AG20443 (cell line): ENCODE data around the gene GALNT18.
"Not testable (repeated sequence)": the region's sequence is repeated elsewhere in the genome, so short reads cannot be mapped to it uniquely, and the experiment has no call there.

ENCODE experiments used
- DNase-seq: peaks from one replicate; pipeline ENCODE4 v3.0.0; 2012; ENCODE audit warnings: low spot score, mixed read lengths

Gene GALNT18

DNA sequence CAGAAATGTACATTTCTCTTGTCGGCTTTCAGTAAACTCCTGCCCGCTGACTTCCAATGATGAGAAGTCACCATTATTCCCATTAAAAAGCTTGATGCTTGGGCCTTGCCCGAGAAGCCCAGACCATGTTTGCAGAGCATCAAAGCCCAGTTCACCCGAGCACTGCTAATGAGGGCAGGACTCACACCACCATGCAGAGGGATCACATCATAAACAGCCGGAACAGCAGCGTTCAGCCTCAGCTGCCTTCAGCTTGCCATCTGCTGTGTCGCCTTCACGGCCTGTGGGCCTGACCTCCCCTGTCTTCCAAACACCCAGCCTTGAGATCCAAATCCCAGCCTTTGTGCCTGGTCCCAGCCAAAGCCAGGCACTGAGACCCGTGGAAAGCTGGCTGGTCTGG lies 163.3 kb downstream of the GALNT18 start:
- DNase-seq = no peak

DNA sequence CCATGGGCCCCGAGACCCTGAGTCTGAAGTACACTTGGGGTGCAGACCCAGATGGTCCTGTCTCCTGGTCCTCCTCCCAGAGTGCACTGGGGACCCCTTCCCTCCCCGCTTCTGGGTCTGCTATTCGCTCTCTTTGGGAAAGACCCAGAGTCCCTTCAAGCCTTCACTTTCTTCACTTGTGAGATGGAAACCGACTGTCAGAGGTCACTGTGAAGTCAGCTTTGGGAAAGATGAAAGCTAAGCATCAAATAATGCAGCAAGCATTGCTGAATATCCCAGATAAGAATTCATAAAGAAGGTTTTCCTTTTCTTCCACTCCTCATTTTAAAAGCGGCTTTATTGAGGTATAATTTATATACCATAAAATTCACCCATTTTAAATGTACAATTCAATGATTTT lies 163.8 kb downstream of the GALNT18 start:
- DNase-seq = no peak

DNA sequence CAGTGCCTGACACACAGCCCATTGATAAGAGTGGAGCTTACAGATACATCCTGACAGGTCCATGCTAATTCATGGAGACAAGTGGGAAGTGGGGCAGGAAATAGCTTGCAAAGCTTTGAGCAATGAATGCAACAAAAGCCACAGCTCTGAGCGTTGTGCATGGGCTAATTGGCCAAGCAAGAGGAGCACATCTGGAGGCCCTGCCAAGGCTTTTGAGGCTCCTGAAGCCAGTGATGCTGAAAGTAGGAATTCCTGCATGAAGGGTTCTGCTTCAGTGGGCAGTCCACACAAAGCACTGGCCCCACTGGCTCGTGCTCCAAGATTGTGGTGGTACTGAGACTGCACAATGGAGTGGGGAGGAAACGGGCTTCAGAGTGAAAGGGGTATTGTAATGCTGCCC lies 164.9 kb downstream of the GALNT18 start:
- DNase-seq = no peak

DNA sequence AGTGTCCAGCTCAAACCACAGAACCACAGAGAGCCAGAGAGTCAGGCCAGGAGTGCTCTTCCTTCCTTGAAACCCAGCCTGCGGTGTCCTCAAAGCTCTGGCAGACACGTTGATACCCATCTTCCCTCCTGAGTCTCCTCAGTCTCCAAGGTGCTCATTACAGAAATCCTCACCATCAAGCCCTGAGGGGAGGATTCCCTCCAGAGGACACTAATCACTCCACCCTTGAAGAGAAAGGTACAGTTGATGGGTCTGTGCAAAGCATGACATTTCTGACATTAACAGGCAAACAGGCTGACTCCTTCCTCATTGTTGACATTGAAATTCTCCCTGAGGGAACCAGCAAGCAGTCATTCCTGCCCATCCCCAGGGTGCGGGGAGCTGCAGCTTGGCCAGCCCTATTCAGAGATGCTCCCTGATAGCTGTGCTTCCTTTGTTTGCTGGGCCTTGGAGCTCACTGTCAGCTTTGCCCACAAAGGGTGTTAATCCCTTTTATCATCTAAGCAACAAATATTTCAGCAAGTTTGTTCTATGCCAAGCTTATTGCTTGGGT lies 167.1 kb downstream of the GALNT18 start:
- DNase-seq = no peak

DNA sequence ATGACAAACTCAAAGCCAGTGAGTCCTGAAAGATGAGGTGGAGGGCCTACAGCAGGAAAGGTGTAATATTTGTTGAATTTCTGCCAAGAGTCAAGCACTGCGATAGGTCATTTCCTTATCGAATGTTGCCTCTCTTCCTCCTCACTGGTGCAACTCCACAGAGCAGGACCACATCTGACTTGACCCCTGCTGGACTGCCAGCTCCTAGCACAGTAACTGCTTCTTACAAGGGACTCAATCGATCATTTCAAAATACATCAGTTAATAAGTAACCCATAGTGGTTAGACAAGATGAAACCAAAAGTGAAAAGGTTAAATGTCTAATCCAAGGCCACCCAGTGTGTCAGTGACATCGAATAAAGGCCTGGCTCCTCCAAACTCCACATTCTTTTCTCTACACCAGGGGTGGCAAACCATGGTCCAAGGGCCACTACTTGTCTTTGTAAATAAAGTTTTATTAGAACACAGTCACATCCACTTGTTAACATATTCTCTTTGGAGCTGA lies 170.3 kb downstream of the GALNT18 start:
- no peak for DNase-seq

DNA sequence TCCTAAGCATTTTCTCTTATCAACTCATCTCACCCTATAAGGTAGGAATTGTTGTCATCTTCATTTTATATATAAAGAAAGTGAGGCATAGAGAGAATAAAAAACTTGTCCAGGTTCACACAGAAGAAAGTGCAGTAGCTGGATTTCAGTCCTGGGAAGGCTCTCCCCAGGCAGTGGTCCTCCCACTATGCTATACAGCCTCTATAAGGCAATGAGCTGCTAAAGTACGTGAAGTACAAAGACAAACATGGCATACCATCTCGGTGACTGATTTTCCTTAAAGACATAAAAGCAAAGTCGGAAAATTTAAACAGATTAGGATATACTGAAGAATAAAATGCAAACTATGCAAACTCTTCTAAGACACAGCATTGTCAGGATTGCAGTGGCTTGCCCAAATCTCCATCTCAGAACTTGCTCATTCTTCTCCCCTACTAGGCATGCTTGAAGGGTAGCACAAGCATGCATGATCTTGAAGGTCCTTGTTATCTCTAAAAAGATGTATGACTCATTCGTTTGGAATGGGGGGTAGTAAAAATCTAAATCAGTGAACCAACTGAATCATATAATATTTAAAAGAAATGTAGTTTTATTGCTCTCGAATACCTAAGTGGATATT lies 171.0 kb downstream of the GALNT18 start:
- DNase-seq = no peak

DNA sequence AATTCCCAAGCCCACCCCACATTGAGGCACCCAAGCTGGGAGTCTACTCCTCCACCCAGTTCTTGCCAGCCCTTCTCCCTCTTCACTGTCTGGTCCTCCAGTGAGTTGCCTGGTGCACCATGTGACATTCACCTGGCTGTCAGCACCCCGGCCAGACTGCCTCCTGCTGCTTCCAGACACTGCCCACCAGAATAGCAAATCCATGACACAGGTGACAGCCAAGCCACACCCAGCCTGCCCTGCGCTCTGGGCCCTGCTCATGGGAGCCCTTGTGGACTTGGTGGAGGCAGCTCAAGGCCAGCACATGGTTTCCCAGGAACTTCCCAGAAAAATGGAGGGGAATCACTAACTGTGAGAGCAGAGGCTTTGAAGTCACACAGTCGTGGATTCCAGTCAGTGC lies 172.5 kb downstream of the GALNT18 start:
- no peak for DNase-seq

DNA sequence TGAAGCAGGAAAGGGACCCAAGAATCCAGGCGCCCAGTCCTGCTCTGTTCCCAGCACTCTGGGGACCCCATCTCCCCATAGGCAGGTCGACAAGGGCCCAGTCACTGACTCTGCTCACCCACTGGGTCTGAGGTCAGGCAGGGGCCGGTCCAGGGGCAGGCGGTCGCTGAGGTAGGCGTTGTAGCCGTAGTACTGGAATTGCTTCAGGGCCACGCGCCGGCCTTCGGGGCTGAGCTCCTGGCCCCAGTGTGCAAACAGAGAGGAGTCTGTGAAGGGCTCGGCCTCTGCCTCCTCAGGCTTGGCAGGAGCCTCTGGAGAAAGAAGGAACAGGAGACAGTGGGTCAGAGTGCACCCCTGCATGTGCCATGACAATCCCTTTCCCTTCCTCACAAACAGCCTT lies 173.2 kb downstream of the GALNT18 start:
- DNase-seq = no peak

DNA sequence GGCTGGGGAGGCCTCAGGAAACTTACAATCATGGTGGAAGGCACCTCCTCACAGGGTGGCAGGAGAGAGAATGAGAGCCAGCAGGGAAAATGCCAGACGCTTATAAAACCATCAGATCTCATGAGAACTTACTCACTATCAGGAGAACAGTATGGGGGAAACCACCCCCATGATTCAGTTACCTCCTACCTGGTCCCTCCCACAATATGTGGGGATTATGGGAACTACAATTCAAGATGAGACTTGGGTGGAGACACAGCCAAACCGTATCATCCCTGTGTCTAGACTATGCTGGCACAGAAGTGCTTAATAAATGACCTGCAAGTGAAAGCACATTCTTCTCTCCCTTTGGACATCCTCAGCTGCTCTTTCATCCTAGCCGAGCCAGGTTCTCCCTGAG lies 174.2 kb downstream of the GALNT18 start:
- not testable (repeated sequence) for DNase-seq

DNA sequence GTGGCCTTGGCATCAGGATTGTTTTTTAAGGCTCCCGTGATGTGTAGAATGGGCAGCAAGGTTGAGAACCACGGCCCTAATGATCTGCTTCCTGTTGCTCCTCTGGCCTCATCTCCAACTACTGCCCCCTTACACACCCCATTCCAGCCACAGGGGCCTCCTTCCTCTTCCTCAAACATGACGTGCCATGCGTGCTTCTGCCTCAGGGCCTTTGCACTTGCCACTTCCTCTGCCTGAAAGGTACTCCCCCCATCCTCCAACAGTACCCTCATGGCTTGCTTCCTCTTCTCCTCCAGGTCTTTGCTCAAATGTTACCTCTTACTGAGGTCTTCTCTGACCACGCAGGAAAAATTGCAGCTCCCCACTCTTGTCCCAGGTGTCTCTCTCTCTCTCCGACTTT lies 174.8 kb downstream of the GALNT18 start:
- no peak for DNase-seq

DNA sequence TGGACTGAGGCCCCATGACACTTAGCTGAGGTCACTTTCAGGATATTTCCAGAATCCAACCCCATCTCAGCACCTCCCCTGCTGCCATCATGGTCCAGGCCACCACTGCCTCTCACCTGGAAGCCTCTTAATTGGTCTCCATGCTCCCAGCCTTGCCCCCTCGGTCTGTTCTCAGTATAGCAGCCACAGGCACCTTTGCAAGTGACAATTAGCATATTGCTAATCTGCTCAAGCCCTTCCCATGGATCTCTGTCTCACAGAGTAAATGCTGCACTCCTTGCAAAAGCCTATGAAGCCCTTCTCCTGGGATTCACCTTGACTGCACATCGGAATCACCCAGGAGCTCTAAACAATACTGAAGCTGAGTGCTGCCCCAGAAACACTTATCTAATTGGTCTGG lies 175.2 kb downstream of the GALNT18 start:
- no peak for DNase-seq

DNA sequence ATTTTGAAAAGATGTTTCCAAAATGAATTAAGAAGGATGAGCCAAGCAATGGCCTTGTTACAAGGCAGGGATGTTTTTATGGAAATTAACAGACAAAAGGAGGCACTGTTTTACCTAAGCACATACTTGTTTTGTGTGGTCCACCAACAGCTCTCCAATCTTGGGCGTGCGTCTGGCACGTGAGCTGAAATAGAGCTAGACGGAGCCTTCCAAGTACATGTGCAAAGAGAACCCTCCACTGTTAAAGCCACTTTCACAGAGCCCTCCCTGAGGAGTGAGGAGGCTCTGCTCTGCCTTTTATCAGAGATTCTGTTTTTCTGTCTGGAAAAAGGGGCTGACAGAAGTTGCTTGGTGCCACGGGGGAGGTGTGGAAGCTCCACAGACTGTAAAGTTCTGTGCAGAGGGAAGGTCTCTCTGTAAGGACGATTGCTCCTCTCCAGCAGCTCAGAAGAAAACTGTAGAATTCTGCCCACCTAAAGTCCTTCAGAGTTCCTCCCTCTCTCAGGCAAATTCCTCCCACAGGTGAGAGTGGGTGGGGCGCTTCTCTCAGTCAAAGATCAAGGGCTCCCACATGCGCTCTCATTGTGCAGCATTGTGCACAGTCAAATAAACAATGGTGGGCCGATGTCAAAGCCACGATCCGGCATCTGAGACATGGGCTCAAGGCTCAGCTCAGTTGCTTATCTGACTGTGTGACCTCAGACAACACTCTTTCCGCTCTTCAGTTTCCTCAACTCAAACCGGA lies 176.2 kb downstream of the GALNT18 start:
- DNase-seq = no peak

DNA sequence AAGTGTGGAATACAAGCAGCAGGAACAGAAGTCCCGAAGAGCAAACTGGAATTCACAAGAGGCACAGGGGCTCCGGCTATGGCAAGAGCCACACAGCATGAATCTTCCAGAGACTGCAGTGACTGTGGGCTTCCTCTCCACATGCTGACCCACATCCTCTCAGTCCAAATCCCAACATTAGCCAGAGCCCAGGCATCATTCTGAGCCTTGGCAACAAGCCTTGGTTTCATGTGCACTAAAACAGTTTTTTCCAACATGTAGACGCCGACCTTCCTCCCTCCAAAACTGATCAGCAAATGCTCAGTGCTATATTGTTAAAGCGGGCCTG lies 177.0 kb downstream of the GALNT18 start:
- DNase-seq = no peak

DNA sequence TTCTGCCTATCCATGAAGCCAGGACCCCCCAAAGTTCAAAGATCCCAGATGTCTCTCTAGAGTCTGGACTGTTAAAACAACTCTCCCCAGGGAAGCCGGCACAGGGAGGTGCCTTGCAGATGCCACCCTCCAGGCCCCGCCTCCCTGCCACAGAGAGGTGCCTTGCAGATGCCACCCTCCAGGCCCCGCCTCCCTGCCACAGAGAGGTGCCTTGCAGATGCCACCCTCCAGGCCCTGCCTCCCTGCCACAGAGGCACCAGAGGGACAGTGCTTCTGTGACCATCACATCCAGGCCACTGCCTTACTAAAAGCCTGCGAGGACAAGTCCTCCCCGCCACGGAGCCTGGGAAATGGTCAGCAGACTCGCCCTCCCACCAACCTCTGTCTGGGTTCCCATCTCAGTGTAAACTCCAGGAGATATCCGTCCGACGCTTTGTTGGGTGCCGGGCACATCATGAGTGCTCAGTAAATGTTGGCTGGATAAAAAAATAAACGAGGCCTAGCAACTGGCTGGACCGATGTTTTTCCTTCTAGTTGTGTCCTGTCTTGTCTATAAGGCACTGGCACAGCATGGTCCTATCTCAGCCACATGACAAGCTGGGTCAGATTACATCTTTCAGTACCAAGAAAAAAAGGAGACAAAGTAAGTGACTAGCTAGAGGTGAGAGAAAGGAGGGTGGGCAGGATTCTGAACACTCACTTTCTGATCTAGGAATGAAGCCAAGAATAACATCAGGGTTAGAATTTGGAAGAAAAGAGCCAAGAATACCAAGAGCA lies 177.6 kb downstream of the GALNT18 start:
- no peak for DNase-seq

DNA sequence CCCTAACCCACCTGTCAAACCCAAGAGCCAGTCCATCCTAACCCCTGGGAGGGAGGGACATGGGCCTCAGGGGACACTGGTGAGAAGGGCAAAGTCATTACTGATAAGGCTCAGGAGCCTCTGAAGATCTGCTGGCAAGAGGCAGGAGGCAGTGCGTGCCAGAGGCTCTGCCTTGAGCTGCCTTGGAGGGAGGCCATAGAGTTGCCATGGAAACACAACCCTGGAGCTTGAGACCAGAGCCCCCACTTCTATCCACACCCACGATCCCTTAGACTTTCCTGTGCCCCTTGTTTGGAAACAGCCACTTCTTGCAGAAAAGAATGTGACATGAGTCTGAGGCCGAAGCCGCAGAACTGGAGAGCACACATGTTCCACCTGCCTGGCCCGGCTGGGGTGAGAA lies 179.0 kb downstream of the GALNT18 start:
- no peak for DNase-seq

DNA sequence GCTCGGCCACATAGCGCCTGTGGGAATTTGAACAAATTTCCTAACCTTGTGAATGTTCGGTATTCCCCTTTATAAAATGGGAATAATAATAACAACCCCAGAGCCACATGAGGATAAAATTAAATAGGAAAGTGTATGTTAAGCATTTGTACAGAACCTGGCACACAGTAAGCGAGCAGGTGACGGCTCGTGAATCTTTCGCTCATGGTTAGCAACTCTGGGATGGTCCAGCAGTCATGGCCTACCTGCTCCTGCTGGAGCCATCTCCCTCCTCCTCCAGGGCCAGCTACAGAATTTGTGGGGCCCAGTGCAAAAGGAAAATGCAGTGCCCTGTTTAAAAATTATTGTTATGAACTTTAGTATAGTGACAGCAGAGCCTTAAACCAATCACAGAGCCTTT lies 180.3 kb downstream of the GALNT18 start:
- DNase-seq = no peak

DNA sequence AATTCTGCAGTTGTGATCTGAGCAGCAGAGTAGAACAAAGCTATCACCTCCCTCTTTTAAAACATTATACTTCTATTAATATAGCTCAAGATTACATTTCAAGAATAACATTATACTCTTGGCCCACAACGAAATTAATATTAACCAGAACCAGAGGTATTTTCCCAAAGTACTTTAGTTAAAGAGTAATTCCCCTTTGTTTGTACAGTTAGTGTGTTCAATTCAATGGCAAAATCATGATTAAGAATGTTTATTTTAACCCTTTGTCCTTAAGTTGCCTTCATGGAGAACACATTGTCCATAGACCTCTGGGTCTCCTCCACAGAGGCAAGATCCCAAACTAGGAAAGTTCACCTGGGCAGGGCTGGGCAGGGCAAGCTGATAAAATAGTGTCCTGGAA lies 180.7 kb downstream of the GALNT18 start:
- no peak for DNase-seq

DNA sequence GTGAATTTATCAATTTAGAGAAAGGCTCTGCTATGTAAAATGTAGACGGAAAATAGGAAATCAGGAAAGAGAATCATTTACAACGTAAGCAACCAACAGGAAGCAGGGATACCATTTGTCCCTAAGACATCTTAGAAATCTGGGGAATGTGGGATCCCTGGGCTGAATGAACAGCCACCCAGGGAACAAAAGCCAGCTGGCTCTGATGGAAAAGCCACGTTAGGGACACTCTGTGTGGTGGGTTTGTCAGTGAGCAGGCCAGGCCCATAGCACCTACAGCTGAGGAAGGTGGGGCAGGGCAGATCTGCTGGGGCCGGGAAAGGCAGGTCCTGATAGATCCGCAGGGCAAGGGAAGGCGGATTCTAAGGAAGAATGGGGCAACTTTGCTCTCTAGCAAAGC lies 181.7 kb downstream of the GALNT18 start:
- DNase-seq = no peak

DNA sequence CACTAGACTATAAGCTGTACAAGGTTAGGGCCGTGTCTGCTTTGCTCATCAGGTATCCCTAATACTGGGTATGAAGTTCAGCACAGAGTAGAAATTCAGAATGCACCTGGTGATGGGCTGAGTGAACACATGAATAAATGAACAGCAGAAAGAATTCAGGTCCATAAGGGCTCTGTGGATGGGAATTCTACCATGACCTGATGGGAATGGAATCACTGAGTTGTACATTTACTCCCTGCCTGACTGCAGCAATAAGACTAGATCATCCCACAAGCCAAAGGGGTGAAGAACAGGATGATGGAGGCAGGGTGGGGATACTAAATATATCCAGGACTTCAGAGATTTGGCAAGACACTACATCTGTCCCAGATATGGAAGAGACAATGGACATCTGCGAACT lies 182.2 kb downstream of the GALNT18 start:
- DNase-seq = no peak

DNA sequence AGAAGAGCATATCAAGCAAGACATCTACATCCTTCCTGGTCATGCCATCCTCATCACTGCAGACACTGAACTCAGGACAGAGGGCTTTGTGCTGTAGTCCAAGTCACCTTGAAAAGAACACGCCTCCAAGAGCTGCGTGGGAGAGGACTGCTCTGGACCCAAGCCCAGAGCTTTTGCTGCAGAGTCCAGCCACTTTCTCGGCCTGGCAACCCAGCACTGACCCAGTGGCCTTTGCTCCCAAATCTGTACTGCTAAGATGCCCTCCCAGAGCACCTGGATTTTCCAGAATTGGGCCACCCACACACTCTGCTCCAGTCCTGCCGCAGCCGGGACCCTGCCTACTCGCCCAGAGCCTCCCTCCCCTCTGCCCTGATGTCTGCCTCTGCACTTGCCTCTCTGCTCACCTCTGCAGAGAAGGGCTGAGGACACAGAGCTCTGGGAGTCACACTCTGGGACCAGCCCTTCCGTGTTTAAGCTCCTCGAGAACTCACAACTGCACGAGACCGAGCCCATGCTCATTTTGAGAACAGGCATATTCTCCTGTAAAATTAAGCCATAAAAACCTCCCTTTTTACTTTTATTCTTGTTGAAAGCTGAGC lies 185.0 kb downstream of the GALNT18 start:
- no peak for DNase-seq

DNA sequence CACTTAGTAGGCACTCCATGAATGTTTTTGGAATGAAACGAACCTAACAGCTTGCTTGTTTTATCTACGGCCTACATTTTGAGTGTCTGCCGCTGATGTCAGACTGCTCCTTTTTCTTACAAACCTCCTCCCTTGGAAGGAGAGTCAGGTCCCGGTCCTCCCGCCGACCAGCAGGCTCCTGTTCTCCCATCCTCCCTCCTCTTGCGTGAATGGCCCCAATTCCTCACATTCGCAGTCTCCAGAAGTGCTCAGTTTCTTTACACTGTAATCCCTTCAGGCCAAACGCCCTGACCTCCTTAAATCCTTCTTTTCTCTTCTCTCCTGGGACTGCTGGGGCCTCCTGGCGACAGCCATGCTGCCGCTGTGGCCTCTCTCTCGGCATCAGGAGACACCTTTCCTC lies 186.2 kb downstream of the GALNT18 start:
- DNase-seq = no peak

DNA sequence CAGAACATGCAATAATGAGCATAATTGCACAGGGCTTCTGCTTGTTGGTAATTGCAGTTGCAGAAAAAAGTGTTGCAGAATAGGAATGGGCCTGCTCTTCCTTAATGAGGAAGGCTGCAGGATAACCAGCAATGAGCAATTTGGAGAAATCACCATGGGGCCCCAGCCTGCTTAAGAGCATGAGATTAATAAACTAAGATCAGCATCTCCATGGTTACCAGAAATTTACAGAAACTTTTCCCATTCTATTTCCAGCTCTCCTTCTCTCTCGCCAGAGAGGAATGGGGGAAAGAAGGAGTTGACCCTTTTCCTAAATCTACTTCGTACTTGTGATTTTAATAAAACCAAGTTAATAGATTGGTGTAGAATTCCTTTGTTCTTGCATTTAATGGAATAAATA lies 187.8 kb downstream of the GALNT18 start:
- no peak for DNase-seq
